ENCODE measurements around the gene PRMT7.

The PRMT7 gene
- 57.2 to 57.7 reads per million in 2 donors for total RNA-seq

GRCh38 chr16:68310774-68311511, at the start of gene PRMT7, which contains the start of gene SLC7A6OS:
Gene PRMT7 (plus strand): TSS chr16:68311019. CDS start chr16:68315980, 4,961 bp downstream.
Gene SLC7A6OS (minus strand): TSS chr16:68310946. CDS start chr16:68310926, 20 bp downstream.
- DNase-seq = peak; percentile 88

GRCh38 chr16:68263559-68264127, 47.2 kb upstream of the PRMT7 start:
- no peak for DNase-seq

- DNase-seq = peak; percentile 84
Measured at GRCh38 chr16:68264128-68265077, 46.4 kb upstream of the PRMT7 start, which contains the start of gene SLC7A6. Gene SLC7A6 (plus strand): TSS chr16:68264526. CDS start chr16:68274727, 10,201 bp downstream.

- DNase-seq = peak; percentile 50
Measured at GRCh38 chr16:68265078-68265920, 45.5 kb upstream of the PRMT7 start.

- no peak for DNase-seq
Measured at GRCh38 chr16:68267612-68268405, 43.0 kb upstream of the PRMT7 start.

- no peak for DNase-seq
Measured at GRCh38 chr16:68269793-68270192, 41.0 kb upstream of the PRMT7 start.

- DNase-seq = no peak
Measured at GRCh38 chr16:68270353-68270752, 40.5 kb upstream of the PRMT7 start.

GRCh38 chr16:68272507-68273209, 38.2 kb upstream of the PRMT7 start:
- peak; percentile 58 for DNase-seq

GRCh38 chr16:68273459-68273858, 37.4 kb upstream of the PRMT7 start:
- no peak for DNase-seq

GRCh38 chr16:68273896-68274295, 36.9 kb upstream of the PRMT7 start:
- DNase-seq = no peak

- no peak for DNase-seq
Measured at GRCh38 chr16:68274441-68274840, 36.4 kb upstream of the PRMT7 start.

GRCh38 chr16:68275611-68276191, 35.1 kb upstream of the PRMT7 start:
- DNase-seq = peak; percentile 33

GRCh38 chr16:68276223-68276622, 34.6 kb upstream of the PRMT7 start:
- no peak for DNase-seq

- no peak for DNase-seq
Measured at GRCh38 chr16:68279726-68280558, 30.9 kb upstream of the PRMT7 start.

- DNase-seq = no peak
Measured at GRCh38 chr16:68281368-68282063, 29.3 kb upstream of the PRMT7 start.

- DNase-seq = no peak
Measured at GRCh38 chr16:68282064-68282452, 28.8 kb upstream of the PRMT7 start.

- DNase-seq = no peak
Measured at GRCh38 chr16:68283346-68283745, 27.5 kb upstream of the PRMT7 start.

- DNase-seq = no peak
Measured at GRCh38 chr16:68283801-68284598, 26.8 kb upstream of the PRMT7 start.
